Kidney (tissue), 14 donors: Measurements from ENCODE around the gene IMPACT. TPM values are rescaled to one million over a fixed set of nuclear protein-coding genes. Genes with fewer than 3 reads are reported as not detected.
A peak's percentile ranks its signal among the peaks of the same experiment; 100 is the strongest.

ENCODE experiments used
- DNase-seq, 5 donors: peaks; one replicate each; pipeline ENCODE4 v3.0.0-alpha.2; 2013 to 2020
- FAIRE-seq: peaks from 2 replicates; lab custom pipeline; 2012; peaks lifted over from hg19 to GRCh38; lab: Jason Lieb, UNC
- H3K27ac ChIP-seq, 2 donors: one replicate each; pipeline ENCODE4 v1.7.0; 2013; ENCODE audit warnings: low read depth in 2 of 2, low read length in 2 of 2, inconsistent platforms in 1 of 2
- H3K27me3 ChIP-seq: one replicate; pipeline ENCODE4 v1.7.1; 2013; ENCODE audit warnings: low read length, inconsistent platforms; ENCODE audit not compliant: control insufficient read depth, insufficient read depth
- H3K36me3 ChIP-seq, 3 donors: one replicate each; pipeline versions ENCODE4 v1.7.0 to v1.7.1; 2013; ENCODE audit warnings: low read length in 3 of 3, control low read depth in 1 of 3, inconsistent platforms in 1 of 3; ENCODE audit not compliant: insufficient read depth in 3 of 3, control insufficient read depth in 2 of 3
- H3K4me1 ChIP-seq, 3 donors: one replicate each; pipeline versions ENCODE4 v1.7.0 to v1.7.1; 2013; ENCODE audit warnings: low read length in 3 of 3, inconsistent platforms in 1 of 3, low read depth in 1 of 3; ENCODE audit not compliant: control insufficient read depth in 2 of 3, insufficient read depth in 2 of 3
- H3K4me3 ChIP-seq, 3 donors: one replicate each; pipeline versions ENCODE4 v1.7.0 to v1.8.1; 2013; ENCODE audit warnings: low read length in 3 of 3, control low read depth in 1 of 3, inconsistent platforms in 1 of 3
- H3K9ac ChIP-seq, 3 donors: one replicate each; pipeline versions ENCODE4 v1.7.0 to v1.7.1; 2013; ENCODE audit warnings: low read length in 3 of 3, control low read depth in 1 of 3, inconsistent platforms in 1 of 3
- H3K9me3 ChIP-seq, 3 donors: one replicate each; pipeline versions ENCODE4 v1.7.0 to v1.7.1; 2013; ENCODE audit warnings: low read length in 3 of 3, control low read depth in 1 of 3, inconsistent platforms in 1 of 3; ENCODE audit not compliant: control insufficient read depth in 2 of 3, insufficient read depth in 1 of 3
- intact Hi-C: fragments of 100-400 bp; cut with DNase I; formaldehyde crosslinking; loops from one replicate; pipeline ENCODE4 v1.11.1; 2022
- polyA plus RNA-seq: library from polyadenylated mRNA; stranded (reverse); fragments of 350-450 nt; fragmentation: Illumina TruSeq; extraction: RNeasy Lipid Tissue Mini Kit (QIAGEN cat#74804); gene quantifications from one replicate; pipeline ENCODE4 v1.2.3, GENCODE V29; 2014; ENCODE audit warnings: low read depth, low replicate concordance; ENCODE audit not compliant: insufficient read depth
- total RNA-seq: library from RNA; stranded (reverse); fragmentation: NEBNext Ultra II Directional; extraction: Animal tissue kit (Norgen Biotek cat#: 25700); gene quantifications from one replicate; pipeline ENCODE4 v1.2.1, GENCODE V29; 2021
- TF ChIP-seq, protein P1 (sequence below): IDR thresholded peaks from 3 replicates; pipeline ENCODE4 v1.5.1; 2012; ENCODE audit warnings: mild to moderate bottlenecking, moderate library complexity, borderline replicate concordance; ENCODE audit not compliant: insufficient read depth; ENCODE audit errors: extremely low read depth
- donor health status: control.
- donor health status: control.
- donor health status: control.
- donor health status: control.
- donor health status: control.
- donor health status: DM: yes; HTN: yes; CAD: no.
- donor health status: Normal renal cell carcinoma (clear cell type).

The IMPACT gene
- total and polyA plus RNA-seq, 2 donors from 2014 or later = 21.7 to 38.0 TPM

DNA sequence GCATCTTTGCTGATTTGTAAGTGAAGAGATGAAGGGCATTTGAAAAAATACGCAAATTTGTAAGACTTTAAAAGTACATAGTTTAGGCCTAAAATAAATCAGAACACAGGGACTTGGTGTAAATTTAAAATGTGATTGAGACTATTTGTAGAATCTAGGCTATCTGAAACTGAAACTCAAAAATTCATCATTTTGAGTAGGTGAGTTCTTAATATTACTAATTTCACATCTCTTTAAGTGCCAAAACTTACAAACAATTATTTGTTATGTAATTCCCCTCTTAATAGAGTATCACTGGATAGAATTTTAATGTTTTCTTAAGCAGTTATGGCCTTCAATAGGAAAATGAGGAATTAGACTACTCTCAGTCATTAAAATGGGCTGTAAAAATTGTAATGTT lies 20.0 kb downstream of the IMPACT start:
- FAIRE-seq (no peak), DNase-seq (no peak)
- no peak overlapping the region for H3K4me3 ChIP-seq
- H3K9me3 ChIP-seq = no peaks in the 10 kb centered on the region
- intact Hi-C loops = no loop called here
- H3K9ac ChIP-seq = no peak overlapping the region
- TF ChIP-seq, protein P1, sequence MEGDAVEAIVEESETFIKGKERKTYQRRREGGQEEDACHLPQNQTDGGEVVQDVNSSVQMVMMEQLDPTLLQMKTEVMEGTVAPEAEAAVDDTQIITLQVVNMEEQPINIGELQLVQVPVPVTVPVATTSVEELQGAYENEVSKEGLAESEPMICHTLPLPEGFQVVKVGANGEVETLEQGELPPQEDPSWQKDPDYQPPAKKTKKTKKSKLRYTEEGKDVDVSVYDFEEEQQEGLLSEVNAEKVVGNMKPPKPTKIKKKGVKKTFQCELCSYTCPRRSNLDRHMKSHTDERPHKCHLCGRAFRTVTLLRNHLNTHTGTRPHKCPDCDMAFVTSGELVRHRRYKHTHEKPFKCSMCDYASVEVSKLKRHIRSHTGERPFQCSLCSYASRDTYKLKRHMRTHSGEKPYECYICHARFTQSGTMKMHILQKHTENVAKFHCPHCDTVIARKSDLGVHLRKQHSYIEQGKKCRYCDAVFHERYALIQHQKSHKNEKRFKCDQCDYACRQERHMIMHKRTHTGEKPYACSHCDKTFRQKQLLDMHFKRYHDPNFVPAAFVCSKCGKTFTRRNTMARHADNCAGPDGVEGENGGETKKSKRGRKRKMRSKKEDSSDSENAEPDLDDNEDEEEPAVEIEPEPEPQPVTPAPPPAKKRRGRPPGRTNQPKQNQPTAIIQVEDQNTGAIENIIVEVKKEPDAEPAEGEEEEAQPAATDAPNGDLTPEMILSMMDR = no peak
- peaks cover 10 to 36% (median 25%) of the 10 kb centered on the region in 3 donors for H3K36me3 ChIP-seq
- H3K27me3 ChIP-seq = no peaks in the 10 kb centered on the region
- no peaks in the 10 kb centered on the region for H3K4me1 ChIP-seq
- H3K27ac ChIP-seq = no peak overlapping the region

DNA sequence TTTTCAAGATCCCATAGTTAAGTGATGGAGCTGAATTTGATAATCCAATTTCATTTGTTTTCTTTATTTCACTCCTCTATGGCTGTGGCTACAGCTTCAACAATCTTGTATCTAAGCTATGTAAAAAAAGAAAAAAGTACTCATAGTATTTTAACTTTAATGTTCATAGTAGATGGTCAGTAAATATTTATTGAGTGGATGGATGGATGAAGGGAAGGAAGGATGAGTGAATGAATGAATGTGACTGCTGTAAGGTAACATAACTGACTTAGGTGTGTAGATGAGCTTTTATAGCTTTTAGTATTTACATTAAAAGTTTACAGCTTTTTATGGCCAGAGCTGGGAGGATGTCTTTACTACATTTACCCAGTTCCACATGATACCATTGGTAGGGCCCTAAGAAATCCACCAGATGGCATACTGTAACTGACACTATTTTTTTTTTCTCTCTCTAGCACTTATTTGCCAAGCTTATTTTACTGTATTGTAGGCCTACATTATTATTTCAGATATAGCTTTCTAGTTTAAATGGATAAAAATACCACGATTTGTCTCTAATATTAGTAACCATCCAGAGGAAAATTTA lies 20.6 kb downstream of the IMPACT start:
- DNase-seq = peak in 1 of 5 donors; percentile 12
- Histone ChIP-seq H3K9me3 (no peaks in the 10 kb centered on the region), H3K36me3 (peaks cover 10 to 36% (median 25%) of the 10 kb centered on the region in 3 donors), H3K9ac (no peak overlapping the region), H3K27ac (no peak overlapping the region), H3K4me3 (no peak overlapping the region), H3K4me1 (no peaks in the 10 kb centered on the region), H3K27me3 (no peaks in the 10 kb centered on the region)
- no peak for FAIRE-seq
- intact Hi-C loops = no loop called here
- TF ChIP-seq, protein P1 = no peak

DNA sequence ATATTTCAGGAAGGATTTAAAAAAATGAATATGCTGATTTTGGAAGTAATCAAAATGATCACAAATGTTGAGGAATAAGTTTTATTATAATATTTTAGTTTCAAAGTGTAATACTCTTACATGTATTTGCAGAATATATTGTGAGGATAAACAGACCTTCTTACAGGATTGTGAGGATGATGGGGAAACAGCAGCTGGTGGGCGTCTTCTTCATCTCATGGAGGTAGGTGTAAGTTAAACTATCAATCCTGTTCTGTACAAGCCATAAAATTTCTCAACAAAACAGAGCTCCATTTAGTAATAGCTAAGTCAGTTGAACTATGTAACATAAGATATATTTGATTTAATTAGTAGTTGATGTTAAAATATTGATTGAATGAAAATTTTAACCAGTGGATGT lies 21.5 kb downstream of the IMPACT start:
- no peak overlapping the region for H3K9ac ChIP-seq
- no peak for DNase-seq
- no peak for FAIRE-seq
- TF ChIP-seq, protein P1 = no peak
- intact Hi-C loops = no loop called here
- H3K27ac ChIP-seq = no peak overlapping the region
- H3K27me3 ChIP-seq = no peaks in the 10 kb centered on the region
- H3K36me3 ChIP-seq = peaks cover 10 to 36% (median 25%) of the 10 kb centered on the region in 3 donors
- H3K4me1 ChIP-seq = no peaks in the 10 kb centered on the region
- no peak overlapping the region for H3K4me3 ChIP-seq
- H3K9me3 ChIP-seq = no peaks in the 10 kb centered on the region

DNA sequence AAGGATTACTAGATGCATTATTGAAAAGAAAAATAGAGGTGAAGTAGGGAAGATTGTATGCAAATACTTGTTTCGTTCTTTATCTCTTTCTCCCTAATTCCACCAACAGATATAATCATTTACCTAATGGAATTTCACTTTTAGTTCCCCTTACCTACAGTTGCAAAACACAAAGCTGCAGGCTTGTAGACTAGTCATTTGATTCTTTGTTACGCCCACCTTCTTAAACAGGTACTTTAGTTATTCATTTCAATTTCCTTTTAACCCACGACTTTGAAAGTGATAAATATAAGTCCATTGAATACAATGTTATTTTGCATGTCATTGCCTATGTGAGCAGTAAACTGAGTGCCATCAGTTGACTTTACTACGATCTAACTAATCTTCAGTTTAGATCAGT lies 30.1 kb downstream of the IMPACT start:
- DNase-seq (no peak), FAIRE-seq (no peak)
- no peak overlapping the region for H3K27ac ChIP-seq
- H3K36me3 ChIP-seq = peaks cover 0 to 3% (median 0%) of the 10 kb centered on the region in 3 donors
- no peaks in the 10 kb centered on the region for H3K4me1 ChIP-seq
- TF ChIP-seq, protein P1 = no peak
- intact Hi-C loops = no loop called here
- H3K4me3 ChIP-seq = no peak overlapping the region
- H3K9ac ChIP-seq = no peak overlapping the region
- H3K9me3 ChIP-seq = no peaks in the 10 kb centered on the region
- no peaks in the 10 kb centered on the region for H3K27me3 ChIP-seq
